Astrocyte of the spinal cord (primary cell): ENCODE results near the gene PADI4.

Source experiments
- DNase-seq: peaks from one replicate; pipeline ENCODE4 v3.0.0; 2011; ENCODE audit warnings: low read depth, low spot score
- H3K4me3 ChIP-seq: 2 replicates; pipeline ENCODE4 v1.5.1; 2011; ENCODE audit warnings: low read depth, mild to moderate bottlenecking, low read length, moderate library complexity
- in situ Hi-C: cut with HindIII; loops from 2 replicates; pipeline ENCODE4 v1.10.0; 2017; ENCODE audit warnings: low sequenced_read_pairs
- TF ChIP-seq, protein P1 (sequence below): IDR thresholded peaks from 2 replicates; pipeline ENCODE4 v1.5.1; 2012; ENCODE audit warnings: low read depth, mild to moderate bottlenecking, low read length, inconsistent platforms

Gene PADI4

DNA sequence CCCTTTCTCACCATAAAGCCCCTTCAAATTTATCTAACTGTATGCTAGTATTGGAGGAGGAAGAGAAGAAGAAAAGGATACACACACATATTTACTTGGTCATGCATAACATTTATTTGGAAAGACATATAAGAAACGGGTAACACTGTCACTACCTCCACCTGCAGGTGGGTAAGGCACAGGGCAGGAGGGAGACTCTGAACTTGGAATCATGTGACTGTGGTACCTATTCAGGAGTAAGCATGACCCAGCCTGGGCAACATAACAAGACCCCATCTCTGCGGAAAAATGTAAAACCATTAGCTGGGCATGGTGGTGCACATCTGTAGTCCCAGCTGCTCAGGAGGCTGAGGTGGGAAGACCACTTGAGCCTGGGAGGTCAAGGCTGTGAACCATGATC, 62.6 kb downstream of the PADI4 start:
- DNase-seq: no peak
- in situ Hi-C loops: no loop called here

DNA sequence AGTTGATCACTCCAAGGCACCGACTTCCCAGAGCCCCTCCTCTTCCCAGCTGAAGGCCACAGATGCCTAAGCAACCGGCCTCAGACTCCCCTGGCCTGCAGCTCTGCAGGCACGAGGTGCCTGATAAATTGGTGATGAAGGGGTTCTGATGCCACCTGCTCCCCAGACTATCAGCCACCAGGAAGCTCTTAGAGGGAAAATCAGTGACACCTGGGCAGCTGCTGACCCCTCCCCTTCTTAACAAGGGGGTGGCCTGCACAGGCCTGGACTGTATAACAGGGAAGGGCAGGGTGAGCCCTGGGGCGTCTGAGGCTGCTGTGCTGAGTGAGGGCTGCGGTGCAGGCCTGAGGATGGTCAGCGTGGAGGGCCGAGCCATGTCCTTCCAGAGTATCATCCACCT, 63.9 kb downstream of the PADI4 start, which contains the start of gene PADI6:
PADI6 (plus strand) TSS at position 301 of the 400 bp plus-strand sequence; CDS start at position 351, 50 bp downstream.
- no peak for DNase-seq
- TF ChIP-seq, protein P1, sequence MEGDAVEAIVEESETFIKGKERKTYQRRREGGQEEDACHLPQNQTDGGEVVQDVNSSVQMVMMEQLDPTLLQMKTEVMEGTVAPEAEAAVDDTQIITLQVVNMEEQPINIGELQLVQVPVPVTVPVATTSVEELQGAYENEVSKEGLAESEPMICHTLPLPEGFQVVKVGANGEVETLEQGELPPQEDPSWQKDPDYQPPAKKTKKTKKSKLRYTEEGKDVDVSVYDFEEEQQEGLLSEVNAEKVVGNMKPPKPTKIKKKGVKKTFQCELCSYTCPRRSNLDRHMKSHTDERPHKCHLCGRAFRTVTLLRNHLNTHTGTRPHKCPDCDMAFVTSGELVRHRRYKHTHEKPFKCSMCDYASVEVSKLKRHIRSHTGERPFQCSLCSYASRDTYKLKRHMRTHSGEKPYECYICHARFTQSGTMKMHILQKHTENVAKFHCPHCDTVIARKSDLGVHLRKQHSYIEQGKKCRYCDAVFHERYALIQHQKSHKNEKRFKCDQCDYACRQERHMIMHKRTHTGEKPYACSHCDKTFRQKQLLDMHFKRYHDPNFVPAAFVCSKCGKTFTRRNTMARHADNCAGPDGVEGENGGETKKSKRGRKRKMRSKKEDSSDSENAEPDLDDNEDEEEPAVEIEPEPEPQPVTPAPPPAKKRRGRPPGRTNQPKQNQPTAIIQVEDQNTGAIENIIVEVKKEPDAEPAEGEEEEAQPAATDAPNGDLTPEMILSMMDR: no peak
- H3K4me3 ChIP-seq: no peak within 1 kb of the TSS
- in situ Hi-C loops: no loop called here

More for the DNA sequence above, 62.6 kb downstream of the PADI4 start:
- no peak overlapping the region for H3K4me3 ChIP-seq
- TF ChIP-seq, protein P1: peak; percentile 18

DNA sequence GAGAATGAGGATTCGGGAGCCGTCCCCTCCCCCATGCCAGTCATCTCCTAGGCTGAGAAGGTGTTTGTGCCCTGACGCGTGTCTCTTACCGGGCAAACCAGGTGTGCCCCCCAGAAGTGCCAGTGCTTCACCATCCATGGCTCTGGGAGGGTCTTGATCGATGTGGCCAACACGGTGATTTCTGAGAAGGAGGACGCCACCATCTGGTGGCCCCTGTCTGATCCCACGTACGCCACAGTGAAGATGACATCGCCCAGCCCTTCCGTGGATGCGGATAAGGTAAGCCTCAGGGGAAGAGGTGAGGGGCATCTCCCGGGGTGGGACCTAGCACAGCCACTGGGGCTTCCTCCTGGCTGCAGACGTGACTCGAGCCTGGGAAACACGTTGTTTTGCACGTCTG, 65.0 kb downstream of the PADI4 start:
- no peak for DNase-seq
- in situ Hi-C loops: no loop called here
- H3K4me3 ChIP-seq: no peak overlapping the region
- TF ChIP-seq, protein P1: no peak

DNA sequence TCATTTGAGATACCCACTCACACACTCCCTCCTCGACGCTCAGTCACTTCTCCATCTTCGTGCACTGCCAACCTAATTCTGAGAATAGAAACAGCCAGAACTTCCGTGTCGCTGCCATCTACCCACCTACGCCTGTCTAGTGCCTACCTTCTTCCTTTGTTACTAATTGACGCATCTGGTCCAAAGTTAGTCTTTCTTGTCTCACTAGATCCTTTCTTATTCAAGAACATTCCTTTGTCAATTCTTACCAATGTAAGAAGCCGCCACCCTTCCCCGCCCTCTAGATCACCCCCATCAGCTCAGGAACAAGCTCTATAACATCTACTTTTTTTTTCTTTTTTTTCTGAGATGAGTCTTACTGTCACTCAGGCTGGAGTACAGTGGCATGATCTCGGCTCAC, 67.7 kb downstream of the PADI4 start:
- DNase-seq: no peak
- in situ Hi-C loops: no loop called here
- H3K4me3 ChIP-seq: no peak overlapping the region
- TF ChIP-seq, protein P1: no peak

DNA sequence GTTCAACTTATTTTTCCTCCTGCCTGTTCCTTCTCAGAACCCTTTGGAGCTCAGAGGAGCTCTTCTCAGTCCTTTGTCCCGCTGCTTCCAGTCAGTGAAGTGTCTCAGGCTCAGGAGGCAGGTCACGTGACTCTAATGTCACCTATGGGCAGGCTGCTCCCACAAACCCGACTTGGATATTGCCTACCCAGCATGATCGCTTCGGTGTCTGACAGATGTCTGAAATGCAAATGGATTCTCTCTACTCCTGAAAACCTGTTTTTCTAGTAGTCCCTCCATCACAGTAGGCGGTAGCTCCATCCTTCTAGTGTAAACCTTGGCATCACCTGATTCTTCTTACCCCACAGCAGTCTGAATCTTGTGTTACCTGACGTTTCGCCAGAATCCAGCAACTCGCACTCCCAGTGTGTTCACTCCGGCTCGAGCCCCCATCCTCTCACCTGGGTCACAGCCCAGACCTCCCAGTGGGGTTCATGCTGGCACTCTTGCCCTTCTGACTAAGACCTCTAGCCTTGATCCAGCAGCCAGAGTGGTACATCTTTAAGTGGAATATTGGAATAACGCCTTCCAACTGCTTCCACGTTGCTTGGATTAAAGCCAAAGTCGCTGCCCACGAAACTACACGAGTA, 69.4 kb downstream of the PADI4 start:
- in situ Hi-C loops: no loop called here
- TF ChIP-seq, protein P1: no peak
- DNase-seq: no peak
- H3K4me3 ChIP-seq: no peak overlapping the region

DNA sequence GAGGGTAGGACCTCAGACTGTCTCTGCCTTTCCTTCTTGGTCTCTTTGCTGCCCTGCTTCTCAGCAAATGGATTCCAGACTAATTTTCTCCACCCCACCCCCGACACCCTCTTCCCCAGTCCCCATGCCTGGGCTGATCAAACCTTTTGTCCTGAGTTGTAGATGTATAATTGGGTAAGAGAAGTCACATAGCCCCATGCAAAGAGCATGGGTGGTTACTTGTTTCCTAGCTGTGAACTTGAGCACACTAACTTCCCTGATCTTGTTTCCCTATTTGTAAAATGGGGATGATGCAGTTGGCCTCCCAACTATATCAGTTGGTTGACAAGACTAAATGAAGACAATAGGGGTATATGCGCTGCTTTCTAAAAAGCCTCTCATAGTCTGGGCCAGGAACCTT, 73.2 kb downstream of the PADI4 start:
- TF ChIP-seq, protein P1: no peak
- in situ Hi-C loops: no loop called here
- no peak for DNase-seq
- no peak overlapping the region for H3K4me3 ChIP-seq
